HG02642 (cell line): ENCODE results near the gene RELT.
"Not testable (repeated sequence)": the region's sequence is repeated elsewhere in the genome, so short reads cannot be mapped to it uniquely, and the experiment has no call there.

Experiments
- ATAC-seq: cut with Tn5 transposase; IDR thresholded peaks from one replicate; pipeline ENCODE4 v1.9.1; 2021; ENCODE audit warnings: mild to moderate bottlenecking; ENCODE audit not compliant: unreplicated experiment, poor library complexity

The RELT gene

DNA sequence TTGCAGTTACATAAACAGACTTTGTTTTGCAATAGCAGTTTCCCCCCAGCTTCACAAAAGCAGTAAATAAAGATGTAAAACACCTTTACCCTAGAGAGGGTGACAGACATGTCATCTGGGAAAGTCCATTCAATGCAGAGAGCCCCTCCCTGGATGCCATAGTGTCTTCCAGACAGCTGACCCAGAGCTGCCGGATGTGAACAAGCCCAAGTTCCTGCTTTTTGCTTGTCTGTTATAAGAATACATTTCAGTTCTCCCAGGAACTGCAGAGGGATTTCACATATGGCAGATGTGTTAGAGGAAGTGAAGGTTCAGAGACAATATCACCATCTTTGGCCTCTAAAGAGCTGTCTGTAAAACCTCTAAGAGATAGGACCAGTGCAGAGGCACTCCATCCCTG is 48.9 kb downstream of the RELT start:
- ATAC-seq: no peak

- ATAC-seq: no peak
Measured at GRCh38 chr11:73426219-73426850, 50.1 kb downstream of the RELT start.

DNA sequence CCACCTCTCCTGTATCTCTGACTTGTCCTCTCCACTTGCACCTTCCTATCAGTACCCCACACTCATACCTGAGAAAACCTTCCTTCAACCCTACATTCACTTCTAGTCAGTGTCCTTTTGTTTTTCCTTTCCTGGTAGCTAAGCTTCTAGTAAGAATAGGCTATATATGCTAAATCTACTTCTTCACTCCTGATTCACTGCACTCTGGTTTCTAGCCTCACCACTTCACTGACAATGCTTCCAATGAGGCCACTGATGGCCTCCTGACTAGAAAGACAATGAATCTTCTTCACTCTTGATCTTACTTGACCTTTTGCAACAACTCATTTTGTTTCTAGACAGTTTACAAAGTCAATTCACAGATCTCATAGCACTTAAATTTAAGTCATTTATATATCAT is 52.0 kb downstream of the RELT start:
- no peak for ATAC-seq

GRCh38 chr11:73428699-73429098 is 52.5 kb downstream of the RELT start:
- ATAC-seq: no peak

GRCh38 chr11:73429121-73429750 is 53.0 kb downstream of the RELT start:
- ATAC-seq: no peak

- ATAC-seq: no peak
Measured at GRCh38 chr11:73430326-73430725, 54.1 kb downstream of the RELT start.

DNA sequence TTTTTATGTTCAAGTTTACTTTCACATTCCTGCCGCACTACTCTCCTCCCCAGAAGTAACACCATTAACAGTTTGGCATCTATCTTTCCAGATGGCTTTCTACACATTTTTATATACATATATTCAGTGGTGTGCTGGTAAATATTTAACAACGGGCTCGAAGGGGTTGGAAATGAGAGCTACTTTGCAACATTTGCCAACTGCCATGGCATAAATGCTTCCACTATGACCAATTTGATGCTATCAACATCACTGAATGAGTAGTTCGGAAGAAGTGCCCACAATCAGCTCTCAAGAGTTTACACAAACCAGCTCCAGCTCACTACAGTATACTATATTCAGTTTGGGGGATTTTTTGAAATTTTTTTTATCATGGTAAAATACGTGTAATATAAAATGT is 55.2 kb downstream of the RELT start:
- no peak for ATAC-seq

DNA sequence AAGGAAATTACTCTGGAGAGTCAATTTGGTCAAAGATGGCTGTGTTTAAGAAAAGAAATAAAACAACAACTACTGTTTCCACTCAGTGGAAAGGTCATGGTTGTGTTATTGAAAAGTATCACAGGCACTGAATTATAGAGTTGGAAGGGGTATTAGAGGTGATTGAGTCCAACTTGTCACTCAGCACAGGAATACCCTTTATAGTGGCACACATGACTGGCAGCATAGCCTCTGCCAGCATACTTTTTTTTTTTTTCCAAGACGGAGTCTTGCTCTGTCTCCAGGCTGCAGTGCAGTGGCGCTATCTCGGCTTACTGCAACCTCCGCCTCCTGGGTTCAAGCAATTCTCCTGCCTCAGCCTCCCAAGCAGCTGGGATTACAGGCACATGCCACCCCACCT is 60.7 kb downstream of the RELT start:
- ATAC-seq: not testable (repeated sequence)

DNA sequence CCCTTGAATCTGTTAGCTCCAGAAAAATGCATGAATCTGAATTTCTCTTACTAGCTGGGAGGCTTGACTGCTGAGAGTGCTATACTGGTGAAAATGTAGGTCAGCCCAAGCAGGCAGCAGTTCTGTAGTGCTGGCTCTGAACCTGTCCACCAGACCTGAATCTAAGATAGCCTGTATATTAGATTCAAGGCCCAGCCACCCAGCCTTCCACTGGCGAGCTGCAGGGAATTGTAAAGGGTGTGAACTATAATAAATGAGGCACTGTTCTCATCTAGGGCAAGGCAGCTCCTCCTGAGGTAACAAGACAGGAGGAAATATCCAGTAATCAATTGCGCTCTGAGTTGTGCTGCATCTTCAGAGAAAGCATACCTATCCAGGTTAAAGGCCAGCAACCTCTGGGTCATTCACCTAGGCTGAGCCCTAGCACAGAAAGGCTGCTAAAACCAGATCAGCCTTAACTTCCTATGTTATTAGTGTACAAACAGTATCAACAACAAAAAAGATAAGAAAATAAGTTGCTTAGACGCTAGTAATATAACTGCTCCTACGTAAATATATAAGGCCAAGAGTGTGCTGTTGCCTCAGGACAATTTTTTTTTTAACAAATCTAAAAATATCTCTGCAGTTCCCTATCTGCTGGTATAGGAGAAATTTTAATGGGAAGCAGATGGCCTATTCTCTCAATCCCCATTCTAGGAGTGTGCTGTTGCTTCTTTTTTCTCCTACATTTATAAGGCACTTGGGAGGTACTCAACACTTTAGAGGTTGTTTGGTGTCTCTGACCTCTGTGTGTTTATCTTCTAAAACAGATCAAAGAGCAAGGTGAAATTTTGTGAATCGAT is 63.0 kb downstream of the RELT start:
- ATAC-seq: no peak

- no peak for ATAC-seq
Measured at GRCh38 chr11:73445980-73446379, 69.8 kb downstream of the RELT start.

DNA sequence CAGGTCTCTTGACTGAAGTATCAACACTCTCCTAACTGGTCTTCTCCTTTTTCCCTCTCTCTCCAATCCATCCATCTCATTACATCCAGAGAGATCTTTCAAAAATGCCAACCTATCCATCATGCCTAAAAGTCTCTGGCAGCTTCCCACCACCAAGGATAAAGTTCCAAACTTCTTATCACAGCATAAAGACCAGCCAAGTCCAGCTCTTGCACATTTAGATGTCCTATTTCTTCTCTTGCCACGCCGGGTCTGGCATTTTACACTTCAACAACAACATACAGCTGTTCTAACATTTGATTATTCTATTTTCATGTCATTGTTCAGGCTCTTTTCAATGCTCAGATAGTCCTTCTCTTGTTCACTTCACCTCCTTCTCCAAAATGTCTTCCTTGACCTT is 70.6 kb downstream of the RELT start:
- no peak for ATAC-seq
